H1 (cell line): ENCODE results near the gene PCCA. TPM values are rescaled to one million over a fixed set of nuclear protein-coding genes. Genes with fewer than 3 reads are reported as not detected.

Experiments
- CTCF ChIA-PET: fragments of 300-600 bp; sonication (Branson Sonifier 250); formaldehyde crosslinking; loops from one replicate; lab custom pipeline; 2021; ENCODE audit not compliant: partially characterized antibody; lab: Charles Lee
- POLR2A ChIA-PET: fragments of 300-600 bp; sonication (Branson Sonifier 250); formaldehyde crosslinking; loops from one replicate; lab custom pipeline; 2021; ENCODE audit warnings: inconsistent platforms; ENCODE audit not compliant: partially characterized antibody; lab: Charles Lee
- DNase-seq, 2 experiments: peaks; one replicate each; pipeline versions ENCODE4 v3.0.0 to v3.0.0-alpha.2; 2010 to 2022; ENCODE audit warnings: low spot score in 2 of 2, low read depth in 1 of 2, mixed read lengths in 1 of 2
- FAIRE-seq: peaks from 2 replicates; lab custom pipeline; 2011; peaks lifted over from hg19 to GRCh38; lab: Jason Lieb, UNC
- H2AFZ ChIP-seq: 2 replicates; pipeline ENCODE4 v1.8.1; 2012; ENCODE audit warnings: low read length, inconsistent platforms
- H2AK5ac ChIP-seq: 2 replicates; pipeline ENCODE4 v1.6.1; 2013; ENCODE audit warnings: low read depth, low read length
- H2BK120ac ChIP-seq: replicated peaks from 2 replicates; pipeline ENCODE3; 2013; ENCODE audit warnings: low read depth, low read length, inconsistent platforms
- H2BK12ac ChIP-seq: 2 replicates; pipeline ENCODE4 v1.6.1; 2013; ENCODE audit warnings: low read depth, low read length
- H2BK15ac ChIP-seq: 2 replicates; pipeline ENCODE4 v1.6.1; 2013; ENCODE audit warnings: low read length
- H2BK20ac ChIP-seq: 2 replicates; pipeline ENCODE4 v1.6.1; 2013; ENCODE audit warnings: low read length
- H2BK5ac ChIP-seq: 2 replicates; pipeline ENCODE4 v1.6.1; 2013; ENCODE audit warnings: low read depth, low read length
- H3K14ac ChIP-seq: 2 replicates; pipeline ENCODE4 v1.6.1; 2013; ENCODE audit warnings: inconsistent platforms; ENCODE audit not compliant: insufficient read length
- H3K18ac ChIP-seq: 2 replicates; pipeline ENCODE4 v1.6.1; 2013; ENCODE audit warnings: low read length; ENCODE audit errors: extremely low read depth
- H3K23ac ChIP-seq: 2 replicates; pipeline ENCODE4 v1.6.1; 2013; ENCODE audit warnings: inconsistent platforms; ENCODE audit not compliant: insufficient read length
- H3K23me2 ChIP-seq: 2 replicates; pipeline ENCODE4 v1.6.1; 2013; ENCODE audit warnings: low read depth, low read length
- H3K27ac ChIP-seq: 2 replicates; pipeline ENCODE4 v1.6.1; 2011; ENCODE audit warnings: low read depth, low read length, inconsistent platforms
- H3K27me3 ChIP-seq, 4 experiments: replicated peaks in 1 of 4; 1 replicate in 1 of 4; 2 replicates in 3 of 4; pipeline versions ENCODE4 v1.6.1 to v1.8.1; 2011 to 2013; ENCODE audit warnings: low read length in 3 of 4, mild to moderate bottlenecking in 3 of 4, inconsistent platforms in 2 of 4, mixed read lengths in 2 of 4, moderate library complexity in 1 of 4; ENCODE audit not compliant: control insufficient read depth in 3 of 4, insufficient read depth in 3 of 4; ENCODE audit errors: extremely low read depth in 1 of 4
- H3K36me3 ChIP-seq, 4 experiments: 2 replicates each; pipeline versions ENCODE4 v1.6.1 to v1.8.1; 2011 to 2013; ENCODE audit warnings: mild to moderate bottlenecking in 4 of 4, low read length in 3 of 4, moderate library complexity in 2 of 4, control low read depth in 1 of 4, inconsistent platforms in 1 of 4; ENCODE audit not compliant: insufficient read depth in 4 of 4, control insufficient read depth in 2 of 4
- H3K4ac ChIP-seq: replicated peaks from 2 replicates; pipeline ENCODE3; 2013; ENCODE audit warnings: low read length, low read depth, mixed read lengths, inconsistent platforms; ENCODE audit not compliant: insufficient read length
- H3K4me1 ChIP-seq, 4 experiments: replicated peaks in 1 of 4; 1 replicate in 1 of 4; 2 replicates in 3 of 4; pipeline versions ENCODE4 v1.6.1 to v1.8.1; 2011 to 2013; ENCODE audit warnings: low read length in 3 of 4, inconsistent platforms in 2 of 4, mixed read lengths in 1 of 4; ENCODE audit not compliant: insufficient read depth in 4 of 4, control insufficient read depth in 3 of 4
- H3K4me2 ChIP-seq, 2 experiments: 2 replicates each; pipeline versions ENCODE4 v1.6.1 to v1.8.1; 2011 to 2013; ENCODE audit warnings: low read depth in 2 of 2, low read length in 2 of 2, control low read depth in 1 of 2, inconsistent platforms in 1 of 2, mild to moderate bottlenecking in 1 of 2; ENCODE audit not compliant: insufficient read depth in 1 of 2
- H3K4me3 ChIP-seq, 4 experiments: fragments of 200-600, 300-600 bp in 1 of 4; sonication (generic), shearing (Covaris generic), sonication (Bioruptor Twin) in 1 of 4; 2 replicates each; pipeline versions ENCODE4 v1.5.1 to v1.8.1; 2011 to 2016; ENCODE audit warnings: low read length in 4 of 4, low read depth in 3 of 4, control low read depth in 2 of 4, inconsistent platforms in 2 of 4, mild to moderate bottlenecking in 2 of 4, mixed read lengths in 1 of 4, moderate library complexity in 1 of 4; ENCODE audit not compliant: insufficient read depth in 2 of 4; ENCODE audit errors: extremely low read depth in 1 of 4
- H3K56ac ChIP-seq: replicated peaks from 2 replicates; pipeline ENCODE3; 2013; ENCODE audit warnings: low read depth, mild to moderate bottlenecking, mixed read lengths, low read length, inconsistent platforms; ENCODE audit not compliant: insufficient read length
- H3K79me1 ChIP-seq: 2 replicates; pipeline ENCODE4 v1.6.1; 2013; ENCODE audit warnings: low read depth, low read length, control low read depth
- H3K79me2 ChIP-seq, 2 experiments: 2 replicates each; pipeline versions ENCODE4 v1.6.1 to v1.8.1; 2012 to 2013; ENCODE audit warnings: low read length in 2 of 2, mild to moderate bottlenecking in 2 of 2, inconsistent platforms in 1 of 2; ENCODE audit not compliant: insufficient read depth in 2 of 2, control insufficient read depth in 1 of 2
- H3K9ac ChIP-seq, 4 experiments: replicated peaks in 1 of 4; 1 replicate in 1 of 4; 2 replicates in 3 of 4; pipeline versions ENCODE4 v1.6.1 to v1.8.1; 2011 to 2013; ENCODE audit warnings: low read depth in 3 of 4, low read length in 3 of 4, control low read depth in 2 of 4, mild to moderate bottlenecking in 2 of 4, moderate library complexity in 2 of 4, inconsistent platforms in 1 of 4; ENCODE audit errors: extremely low read depth in 1 of 4
- H3K9me3 ChIP-seq, 2 experiments: 2 replicates each; pipeline versions ENCODE4 v1.6.1 to v1.8.1; 2012 to 2013; ENCODE audit warnings: mild to moderate bottlenecking in 2 of 2, moderate library complexity in 2 of 2, control low read depth in 1 of 2, inconsistent platforms in 1 of 2, low read depth in 1 of 2, low read length in 1 of 2, mixed read lengths in 1 of 2; ENCODE audit not compliant: insufficient read depth in 2 of 2
- H4K20me1 ChIP-seq, 2 experiments: replicated peaks in 1 of 2; 2 replicates each; pipeline versions ENCODE3 to v1.8.1; 2011 to 2013; ENCODE audit warnings: inconsistent platforms in 2 of 2, low read length in 2 of 2, mild to moderate bottlenecking in 1 of 2; ENCODE audit not compliant: insufficient read depth in 2 of 2, control insufficient read depth in 1 of 2
- H4K5ac ChIP-seq: 2 replicates; pipeline ENCODE4 v1.6.1; 2013; ENCODE audit warnings: low read length, low read depth, mixed read lengths, inconsistent platforms; ENCODE audit not compliant: insufficient read length
- H4K8ac ChIP-seq: 2 replicates; pipeline ENCODE4 v1.8.0; 2013; ENCODE audit warnings: mild to moderate bottlenecking, moderate library complexity, low read length, inconsistent platforms; ENCODE audit not compliant: insufficient read depth; ENCODE audit errors: extremely low read depth
- H4K91ac ChIP-seq: replicated peaks from 2 replicates; pipeline ENCODE3; 2013; ENCODE audit warnings: low read length, mixed read lengths, inconsistent platforms; ENCODE audit not compliant: insufficient read length
- CEBPB ChIP-seq: IDR thresholded peaks from 2 replicates; pipeline ENCODE4 v1.6.1; 2012; ENCODE audit warnings: low read depth, low read length
- CHD1 ChIP-seq: IDR thresholded peaks from 2 replicates; pipeline ENCODE4 v1.6.1; 2012; ENCODE audit warnings: low read depth, low read length, improper control_type of control experiment
- KDM1A ChIP-seq: fragments of 200-600, 300-600 bp; sonication (generic); IDR thresholded peaks from 2 replicates; pipeline ENCODE4 v1.7.1; 2016; ENCODE audit warnings: mild to moderate bottlenecking, low read length, borderline replicate concordance
- RBBP5 ChIP-seq: IDR thresholded peaks from 2 replicates; pipeline ENCODE4 v1.7.1; 2012; ENCODE audit warnings: low read depth, mild to moderate bottlenecking, inconsistent platforms, low read length, moderate library complexity, borderline replicate concordance
- SP1 ChIP-seq: IDR thresholded peaks from 2 replicates; pipeline ENCODE4 v1.6.1; 2011; ENCODE audit warnings: low read depth, low read length
- SRF ChIP-seq: IDR thresholded peaks from 2 replicates; pipeline ENCODE4 v1.6.1; 2011; ENCODE audit warnings: mild to moderate bottlenecking, low read depth, low read length, moderate library complexity
- TEAD4 ChIP-seq: IDR thresholded peaks from 2 replicates; pipeline ENCODE4 v1.6.1; 2012; ENCODE audit warnings: low read depth, low read length, inconsistent platforms, mixed read lengths
- WGBS, 2 experiments: shearing (Covaris generic) in 1 of 2; methylation state at CpG; one replicate each; pipeline versions ENCODE4 v1.1.6 to v1.1.7; 2013 to 2015; ENCODE audit warnings: low lambda C conversion rate in 2 of 2, mixed read lengths in 2 of 2, inconsistent platforms in 1 of 2, low coverage in 1 of 2, missing lambda C conversion rate in 1 of 2; ENCODE audit not compliant: insufficient replicate concordance in 2 of 2, insufficient coverage in 1 of 2, insufficient read length in 1 of 2; ENCODE audit errors: extremely low coverage in 1 of 2, missing lambda C conversion rate in 1 of 2; 5-methylcytosine and 5-hydroxymethylcytosine counted together
- polyA plus RNA-seq, 7 experiments: library from polyadenylated mRNA; depleted of rRNA in 3 of 7; stranded (reverse) in 5 of 7; unstranded in 2 of 7; fragments of >200 nt in 5 of 7; fragments of 200-250 nt in 2 of 7; gene quantifications; 1 replicate in 5 of 7; 2 replicates in 1 of 7; 4 replicates in 1 of 7; pipeline versions ENCODE4 v1.2.1 to v1.2.3, GENCODE V29; 2011 to 2013; ENCODE audit warnings: missing spikeins in 2 of 7, mixed read lengths in 2 of 7
- total RNA-seq: library from RNA; stranded (reverse); fragmentation: NEBNext Ultra II Directional; extraction: Animal tissue kit (Norgen Biotek cat#: 25700); gene quantifications from 2 replicates; pipeline ENCODE4 v1.2.1, GENCODE V29; 2021

The PCCA gene
- total and polyA plus RNA-seq, 2 of the 8 experiments (the other 6 are each of a cell fraction or from before 2014, with no cell fraction given): 18.4 to 49.8 TPM

- CTCF ChIA-PET: interaction anchor here (0.6 to 1.1 kb wide), 2 partner anchors 12 to 17 kb away, joined by 3 to 4 read pairs; no protein-coding TSS in a partner anchor
- 86% methylated on average over 1 of the region's 1 CpG; no CpG with 5 or more reads in 1 of the 2 experiments for WGBS, 2 experiments
- no peak overlapping the region for H3K14ac ChIP-seq
- H3K9me3 ChIP-seq: no peaks in the 10 kb centered on the region
- no peak overlapping the region for H3K4me2 ChIP-seq
- peaks cover 0 to 4% (median 0%) of the 10 kb centered on the region in 4 experiments; a peak in 2 of 7 replicates for H3K4me1 ChIP-seq
- TF ChIP-seq TEAD4 (no peak), SRF (no peak), RBBP5 (no peak), KDM1A (no peak), CHD1 (no peak), SP1 (no peak), CEBPB (no peak)
- TF ChIP-seq, all 59 proteins: peak for 0
- H3K36me3 ChIP-seq: no peaks in the 10 kb centered on the region
- H4K5ac ChIP-seq: no peak overlapping the region
- no peak overlapping the region for H2BK120ac ChIP-seq
- no peak overlapping the region for H2AK5ac ChIP-seq
- H2BK15ac ChIP-seq: no peak overlapping the region
- H2BK12ac ChIP-seq: no peak overlapping the region
- no peak overlapping the region for H4K8ac ChIP-seq
- no peak overlapping the region for H3K4ac ChIP-seq
- H3K27me3 ChIP-seq: no peaks in the 10 kb centered on the region
- no peak overlapping the region for H3K9ac ChIP-seq
- no peaks in the 10 kb centered on the region for H3K79me1 ChIP-seq
- H3K4me3 ChIP-seq: no peak overlapping the region
- no peaks in the 10 kb centered on the region for H4K20me1 ChIP-seq
- no peaks in the 10 kb centered on the region; the same call in 1 of the 2 replicates for H3K23me2 ChIP-seq
- POLR2A ChIA-PET: interaction anchor here (0.5 kb wide), 1 partner anchor 23 kb away, joined by 4 read pairs; no protein-coding TSS in a partner anchor
- no peak overlapping the region for H2BK20ac ChIP-seq
- H3K18ac ChIP-seq: no peak overlapping the region
- H3K56ac ChIP-seq: no peak overlapping the region
- no peaks in the 10 kb centered on the region for H3K79me2 ChIP-seq
- H3K23ac ChIP-seq: no peak overlapping the region
- FAIRE-seq (no peak), DNase-seq (no peak)
- no peak overlapping the region for H3K27ac ChIP-seq
- no peak overlapping the region for H2AFZ ChIP-seq
- no peak overlapping the region for H2BK5ac ChIP-seq
- H4K91ac ChIP-seq: no peak overlapping the region
Measured at GRCh38 chr13:100069278-100069677, 19.6 kb upstream of the PCCA start.
